Activated CD8-positive, alpha-beta T cell treated with anti-CD3 and anti-CD28 coated beads, Interleukin-2, amount 10 ng/mL, durations not matched to agents 7 days and 5 days (primary cell): ENCODE measurements around the gene HPCAL1. TPM values are rescaled to one million over a fixed set of nuclear protein-coding genes. Genes with fewer than 3 reads are reported as not detected.

ENCODE experiments used
- ATAC-seq: fragments of 150-1000 bp; cut with Tn5 transposase; one replicate; pipeline ENCODE4 v1.10.0; 2021; ENCODE audit warnings: moderate library complexity
- CTCF ChIA-PET: fragments of 350-600 bp; sonication (Branson Sonifier 250); formaldehyde crosslinking; loops from one replicate; lab custom pipeline; 2021; ENCODE audit warnings: antibody characterized with exemption; lab: Charles Lee
- POLR2A ChIA-PET: fragments of 350-600 bp; sonication (Branson Sonifier 250); formaldehyde crosslinking; loops from one replicate; lab custom pipeline; 2021; ENCODE audit warnings: antibody characterized with exemption; lab: Charles Lee
- DNase-seq: peaks from one replicate; pipeline ENCODE4 v3.0.0-alpha.2; 2020
- H3K27ac Mint-ChIP-seq: one replicate; pipeline ENCODE4 v1.8.0; 2021; ENCODE audit warnings: mild to moderate bottlenecking, mixed read lengths
- H3K27me3 Mint-ChIP-seq: one replicate; pipeline ENCODE4 v1.8.0; 2021; ENCODE audit warnings: low read depth, mixed read lengths
- H3K36me3 Mint-ChIP-seq: one replicate; pipeline ENCODE4 v1.8.0; 2021; ENCODE audit warnings: low read depth, mixed read lengths
- H3K4me1 Mint-ChIP-seq: one replicate; pipeline ENCODE4 v1.8.0; 2021; ENCODE audit warnings: low read depth, mixed read lengths
- H3K4me3 Mint-ChIP-seq: one replicate; pipeline ENCODE4 v1.8.0; 2021; ENCODE audit warnings: mild to moderate bottlenecking, mixed read lengths
- H3K9me3 Mint-ChIP-seq: one replicate; pipeline ENCODE4 v1.8.0; 2022; ENCODE audit warnings: mixed read lengths; ENCODE audit not compliant: insufficient read depth
- total RNA-seq, 2 experiments: library from RNA; stranded (reverse); gene quantifications; one replicate each; pipeline ENCODE4 v1.2.3, GENCODE V29; 2021

Gene HPCAL1
- total RNA-seq, 2 experiments from 2014 or later = 55.8 to 56.6 TPM

DNA sequence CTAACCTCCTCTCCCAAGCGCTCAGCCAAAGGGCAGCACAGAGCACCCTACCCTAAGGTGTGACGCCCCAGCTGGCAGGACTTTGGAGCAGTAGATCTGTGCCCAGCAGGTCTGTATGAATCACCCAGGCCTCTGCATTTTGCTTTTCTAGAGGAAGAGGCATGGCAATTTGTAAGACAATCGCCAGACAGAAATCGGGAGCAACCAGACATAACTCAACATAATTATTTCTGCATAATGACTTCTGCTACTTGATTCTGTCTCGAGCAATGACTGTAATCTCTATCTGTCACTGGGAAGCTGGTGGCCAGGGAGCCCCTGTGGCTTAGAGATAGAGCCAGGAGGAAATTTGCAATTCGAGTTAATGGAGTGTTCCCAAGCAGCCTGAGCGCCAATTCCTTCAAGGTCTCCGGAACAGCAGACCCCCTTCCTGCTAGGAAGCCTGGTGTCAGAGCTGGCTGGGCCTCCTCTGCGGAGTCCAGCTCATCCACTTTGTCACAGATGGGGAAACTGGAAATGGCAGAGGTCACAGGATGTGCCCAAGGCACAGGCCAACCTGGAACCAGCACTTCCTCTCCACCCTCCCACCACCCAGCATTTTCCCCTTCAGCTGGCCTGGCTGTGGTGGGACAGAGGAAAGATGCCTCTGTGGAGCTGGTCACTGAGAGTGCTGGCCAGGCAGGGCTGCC lies 90.4 kb downstream of the HPCAL1 start:
- POLR2A ChIA-PET = no interaction called here
- CTCF ChIA-PET = interaction anchor here (1.4 kb wide), 1 partner anchor 16 kb away, joined by 5 read pairs; no protein-coding TSS in a partner anchor
- H3K9me3 Mint-ChIP-seq = no peaks in the 10 kb centered on the region
- peaks cover 6% of the 10 kb centered on the region for H3K4me1 Mint-ChIP-seq
- peaks cover 4% of the 10 kb centered on the region for H3K36me3 Mint-ChIP-seq
- no peaks in the 10 kb centered on the region for H3K27me3 Mint-ChIP-seq
- DNase-seq = no peak
- ATAC-seq = no peak
- no peak overlapping the region for H3K27ac Mint-ChIP-seq
- no peak overlapping the region for H3K4me3 Mint-ChIP-seq

DNA sequence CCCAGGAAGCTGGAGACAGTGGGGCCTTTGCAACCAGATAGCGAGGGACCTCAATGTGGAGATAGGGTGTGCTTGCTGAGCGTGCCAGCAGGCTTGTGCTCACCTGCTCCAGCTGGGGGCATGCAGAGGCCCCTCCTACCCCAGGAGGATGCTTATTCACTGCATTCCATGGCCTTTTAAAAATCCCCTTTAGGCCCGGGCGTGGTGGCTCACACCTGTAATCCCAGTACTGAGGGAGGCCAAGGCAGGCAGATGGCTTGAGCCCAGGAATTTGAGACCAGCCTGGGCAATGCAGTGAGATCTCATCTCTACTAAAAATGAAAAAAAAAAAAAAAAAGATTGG lies 90.9 kb downstream of the HPCAL1 start:
- Mint-ChIP-seq H3K9me3 (no peaks in the 10 kb centered on the region), H3K36me3 (peaks cover 7% of the 10 kb centered on the region), H3K4me1 (peaks cover 6% of the 10 kb centered on the region), H3K4me3 (no peak overlapping the region), H3K27me3 (no peaks in the 10 kb centered on the region), H3K27ac (no peak overlapping the region)
- DNase-seq (no peak), ATAC-seq (no peak)
- ChIA-PET POLR2A (no interaction called here), CTCF (interaction anchor here (1.4 kb wide), 1 partner anchor 15 kb away, joined by 5 read pairs; no protein-coding TSS in a partner anchor)

DNA sequence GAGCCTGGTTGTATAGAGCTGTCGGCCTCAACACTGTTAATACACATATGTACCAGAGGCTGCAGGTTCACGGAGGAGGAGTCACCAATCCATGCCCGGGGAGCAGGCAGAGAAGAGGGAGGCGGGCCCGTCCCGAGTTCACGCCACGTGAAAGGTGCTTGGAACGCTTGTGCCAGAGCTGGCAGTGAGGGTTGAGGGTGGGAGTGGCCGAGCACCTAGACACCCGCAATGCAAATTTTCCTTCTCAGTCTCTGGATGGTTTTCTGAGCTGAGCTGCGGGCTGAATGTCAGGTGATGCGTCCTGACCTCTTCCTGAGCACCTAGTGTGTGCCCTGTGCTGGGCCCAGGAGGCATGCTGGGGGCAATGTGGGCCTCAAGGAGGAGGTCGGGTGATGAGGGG lies 93.2 kb downstream of the HPCAL1 start:
- DNase-seq (no peak), ATAC-seq (no peak)
- no peaks in the 10 kb centered on the region for H3K27me3 Mint-ChIP-seq
- H3K27ac Mint-ChIP-seq = peak overlapping the region; percentile 39
- ChIA-PET CTCF (interaction anchor here (0.6 kb wide), 1 partner anchor 756 kb away, joined by 3 read pairs; no protein-coding TSS in a partner anchor), POLR2A (no interaction called here)
- H3K4me1 Mint-ChIP-seq = peaks cover 18% of the 10 kb centered on the region
- no peak overlapping the region for H3K4me3 Mint-ChIP-seq
- no peaks in the 10 kb centered on the region for H3K9me3 Mint-ChIP-seq
- peaks cover 23% of the 10 kb centered on the region for H3K36me3 Mint-ChIP-seq

DNA sequence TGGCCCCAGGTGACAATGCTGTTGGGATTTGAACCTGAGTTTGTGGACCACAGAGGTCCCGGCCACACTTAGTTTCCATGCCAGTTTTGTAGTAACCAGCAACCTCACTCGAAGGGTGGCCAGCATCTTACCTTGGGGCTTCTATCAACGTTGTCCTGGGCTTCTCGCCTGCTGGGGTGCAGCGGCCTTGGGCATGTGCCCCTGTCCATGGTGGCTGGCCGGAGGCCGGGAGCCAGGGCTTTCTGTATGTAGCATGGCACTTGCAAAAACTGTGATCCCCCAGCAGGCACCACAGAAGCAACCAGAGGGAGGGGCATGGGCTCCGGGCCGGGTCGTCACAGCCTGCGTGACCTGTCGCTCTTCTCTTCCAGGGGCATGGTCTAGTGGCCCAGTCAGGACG lies 93.8 kb downstream of the HPCAL1 start:
- Mint-ChIP-seq H3K36me3 (peaks cover 28% of the 10 kb centered on the region), H3K27ac (no peak overlapping the region), H3K27me3 (no peaks in the 10 kb centered on the region), H3K4me1 (peaks cover 24% of the 10 kb centered on the region), H3K4me3 (no peak overlapping the region), H3K9me3 (no peaks in the 10 kb centered on the region)
- POLR2A ChIA-PET = interaction anchor here (0.7 kb wide), 1 partner anchor 50 kb away, joined by 3 read pairs; no protein-coding TSS in a partner anchor
- CTCF ChIA-PET = interaction anchor here (0.6 to 1.3 kb wide), 2 partner anchors 13 to 756 kb away, joined by 3 read pairs; no protein-coding TSS in a partner anchor
- DNase-seq (no peak), ATAC-seq (no peak)

DNA sequence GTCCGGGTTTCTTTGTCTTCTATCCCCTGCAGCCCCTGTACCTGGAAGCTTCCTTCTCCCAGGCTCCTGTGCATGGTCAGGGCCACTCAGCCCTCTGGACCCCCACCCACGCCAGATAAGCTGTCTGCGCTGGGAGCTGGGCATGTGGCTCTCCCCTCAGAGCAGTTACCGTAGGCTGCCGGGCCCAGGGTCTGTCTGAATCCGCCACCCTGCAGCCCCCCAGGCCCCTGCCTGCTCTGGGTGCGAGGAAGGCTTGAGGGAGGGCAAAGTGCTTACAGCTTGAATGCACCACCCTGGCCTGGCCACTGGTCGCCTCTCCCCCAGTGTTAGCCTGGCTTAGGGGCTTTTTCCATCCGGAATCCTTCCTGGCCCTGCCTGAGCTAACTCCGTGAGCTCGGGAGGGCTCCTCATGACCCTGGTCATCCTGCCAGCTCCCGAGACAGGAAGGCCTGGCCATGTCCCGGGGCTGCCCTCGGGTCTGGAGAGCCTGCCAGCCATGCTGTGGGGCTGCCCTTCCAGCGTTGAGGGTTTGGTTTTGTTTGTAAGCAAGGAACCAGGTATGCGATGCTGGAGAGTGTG lies 94.7 kb downstream of the HPCAL1 start:
- peaks cover 30% of the 10 kb centered on the region for H3K36me3 Mint-ChIP-seq
- no peaks in the 10 kb centered on the region for H3K9me3 Mint-ChIP-seq
- CTCF ChIA-PET = interaction anchor here (1.1 to 1.3 kb wide), 2 partner anchors 11 to 12 kb away, joined by 3 read pairs; no protein-coding TSS in a partner anchor
- no peak overlapping the region for H3K27ac Mint-ChIP-seq
- peaks cover 26% of the 10 kb centered on the region for H3K4me1 Mint-ChIP-seq
- DNase-seq = no peak
- H3K27me3 Mint-ChIP-seq = no peaks in the 10 kb centered on the region
- ATAC-seq = no peak
- no peak overlapping the region for H3K4me3 Mint-ChIP-seq
- POLR2A ChIA-PET = no interaction called here

DNA sequence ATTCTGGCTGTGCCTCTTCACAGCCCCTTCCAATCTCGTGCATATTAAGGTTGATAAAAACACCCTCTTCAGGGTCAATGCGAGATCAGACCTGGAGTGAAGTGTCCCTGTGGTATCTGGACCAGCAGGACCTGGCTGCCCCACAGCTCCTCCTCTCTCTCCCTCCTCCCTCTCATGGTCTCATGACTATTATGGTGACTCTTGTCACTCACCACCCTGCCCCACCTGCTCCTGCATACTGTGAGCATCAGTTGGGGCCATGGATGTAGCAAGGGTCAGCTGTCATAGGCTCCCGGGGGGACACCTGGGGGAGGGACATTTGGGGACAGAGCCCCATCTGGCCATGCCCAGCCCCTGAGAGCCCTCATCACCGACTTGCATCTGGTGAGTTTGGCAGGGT lies 95.2 kb downstream of the HPCAL1 start:
- CTCF ChIA-PET = interaction anchor here (1.1 kb wide), 1 partner anchor 10 kb away, joined by 3 read pairs; no protein-coding TSS in a partner anchor
- Mint-ChIP-seq H3K27ac (no peak overlapping the region), H3K4me1 (peaks cover 25% of the 10 kb centered on the region), H3K27me3 (no peaks in the 10 kb centered on the region), H3K36me3 (peaks cover 30% of the 10 kb centered on the region), H3K9me3 (no peaks in the 10 kb centered on the region), H3K4me3 (no peak overlapping the region)
- ATAC-seq (no peak), DNase-seq (no peak)
- POLR2A ChIA-PET = no interaction called here

DNA sequence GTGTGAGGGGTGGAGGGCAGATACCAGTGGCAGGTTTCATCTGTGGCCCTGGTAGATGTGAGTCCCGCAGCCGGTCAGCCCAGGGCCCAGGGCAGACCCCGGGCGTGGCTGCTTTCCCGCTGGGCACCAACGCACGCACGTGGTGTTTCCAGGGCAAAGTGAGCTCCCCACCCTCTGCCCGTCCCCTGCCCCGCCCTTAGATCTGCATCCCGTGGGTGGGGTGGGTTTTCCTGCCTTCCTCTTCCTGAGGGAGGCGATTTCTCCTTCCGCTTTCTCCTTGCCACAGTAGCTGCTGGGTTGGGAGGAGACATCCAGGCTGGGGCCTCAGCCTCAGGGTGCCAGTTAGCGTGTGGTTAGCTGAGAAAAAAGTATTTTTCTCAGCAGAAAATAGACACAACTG lies 95.8 kb downstream of the HPCAL1 start:
- Mint-ChIP-seq H3K27ac (peak overlapping the region; percentile 83), H3K4me1 (peaks cover 25% of the 10 kb centered on the region), H3K9me3 (no peaks in the 10 kb centered on the region), H3K36me3 (peaks cover 30% of the 10 kb centered on the region), H3K27me3 (no peaks in the 10 kb centered on the region), H3K4me3 (peak overlapping the region; percentile 56)
- DNase-seq (no peak), ATAC-seq (no peak)
- POLR2A ChIA-PET = no interaction called here
- CTCF ChIA-PET = interaction anchor here (0.7 kb wide), 1 partner anchor 14 kb away, joined by 3 read pairs; no protein-coding TSS in a partner anchor

DNA sequence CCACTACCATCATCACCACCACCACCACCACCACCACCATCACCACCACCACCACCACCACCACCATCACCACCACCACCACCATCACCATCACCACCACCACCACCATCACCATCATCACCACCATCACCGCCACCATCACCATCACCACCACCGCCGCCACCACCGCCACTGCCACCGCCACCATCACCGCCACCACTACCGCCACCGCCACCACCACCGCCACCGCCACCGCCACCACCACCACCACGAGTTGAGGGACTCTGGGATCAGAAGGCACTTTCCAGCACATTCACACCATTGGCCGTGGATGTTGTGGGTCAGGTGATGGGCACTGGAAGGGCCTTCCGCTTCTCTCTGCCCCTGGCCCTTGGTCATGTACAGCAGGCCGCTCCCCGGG lies 96.7 kb downstream of the HPCAL1 start:
- Mint-ChIP-seq H3K4me1 (peaks cover 23% of the 10 kb centered on the region), H3K9me3 (no peaks in the 10 kb centered on the region), H3K27me3 (no peaks in the 10 kb centered on the region), H3K4me3 (peak overlapping the region; percentile 24), H3K27ac (peak overlapping the region; percentile 87), H3K36me3 (peaks cover 30% of the 10 kb centered on the region)
- ATAC-seq (no peak), DNase-seq (no peak)
- POLR2A ChIA-PET = no interaction called here
- CTCF ChIA-PET = interaction anchor here (1.6 kb wide), 1 partner anchor 10 kb away, joined by 6 read pairs; no protein-coding TSS in a partner anchor

DNA sequence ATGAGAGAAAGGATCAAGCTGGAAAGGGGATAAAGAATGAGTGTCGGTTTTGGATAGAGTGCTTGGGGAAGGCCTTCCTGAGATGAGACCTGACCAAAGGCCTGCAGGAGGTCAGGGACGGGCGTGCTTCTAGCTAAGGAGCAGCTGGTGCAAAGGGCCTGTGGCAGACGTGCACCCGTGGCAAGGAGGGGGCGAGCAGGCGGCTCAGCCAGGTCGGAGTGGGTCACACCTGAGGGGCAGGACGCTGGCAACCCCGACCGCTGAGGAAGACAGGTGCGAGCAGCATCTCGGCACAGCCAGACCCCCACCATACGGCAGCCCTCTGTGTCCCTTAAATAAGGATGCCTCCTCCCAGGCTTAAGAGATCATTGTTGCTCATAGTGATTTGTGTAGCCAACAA lies 97.3 kb downstream of the HPCAL1 start:
- peak overlapping the region; percentile 24 for H3K4me3 Mint-ChIP-seq
- H3K27me3 Mint-ChIP-seq = no peaks in the 10 kb centered on the region
- DNase-seq = no peak
- H3K36me3 Mint-ChIP-seq = peaks cover 30% of the 10 kb centered on the region
- no peak for ATAC-seq
- H3K4me1 Mint-ChIP-seq = peaks cover 22% of the 10 kb centered on the region
- ChIA-PET CTCF (interaction anchor here (1.6 kb wide), 1 partner anchor 9 kb away, joined by 6 read pairs; no protein-coding TSS in a partner anchor), POLR2A (no interaction called here)
- H3K27ac Mint-ChIP-seq = peak overlapping the region; percentile 87
- no peaks in the 10 kb centered on the region for H3K9me3 Mint-ChIP-seq

DNA sequence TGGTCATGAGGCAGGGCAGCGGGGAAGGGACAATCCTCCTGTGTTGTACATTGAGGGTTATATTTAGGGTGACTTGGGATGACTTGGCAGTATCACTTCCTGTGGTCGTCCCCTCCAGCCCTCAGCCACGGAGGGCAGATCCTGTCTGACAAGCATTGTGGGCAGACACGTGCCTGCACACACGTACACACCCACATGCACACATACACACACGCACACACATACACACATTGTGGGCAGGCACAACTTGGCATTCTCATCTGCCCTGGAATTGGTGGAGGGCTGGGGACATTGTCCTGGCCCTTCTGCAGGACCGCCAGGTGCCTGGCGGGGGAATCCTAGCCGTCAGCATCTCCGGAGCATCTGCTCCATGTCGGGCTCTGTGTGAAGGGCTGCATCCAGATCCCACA lies 97.9 kb downstream of the HPCAL1 start:
- CTCF ChIA-PET = interaction anchor here (1.6 kb wide), 1 partner anchor 9 kb away, joined by 6 read pairs; no protein-coding TSS in a partner anchor
- Mint-ChIP-seq H3K4me3 (no peak overlapping the region), H3K9me3 (no peaks in the 10 kb centered on the region), H3K27me3 (no peaks in the 10 kb centered on the region), H3K36me3 (peaks cover 30% of the 10 kb centered on the region), H3K4me1 (peaks cover 22% of the 10 kb centered on the region), H3K27ac (peak overlapping the region; percentile 87)
- ATAC-seq (no peak), DNase-seq (peak; percentile 58)
- POLR2A ChIA-PET = no interaction called here

DNA sequence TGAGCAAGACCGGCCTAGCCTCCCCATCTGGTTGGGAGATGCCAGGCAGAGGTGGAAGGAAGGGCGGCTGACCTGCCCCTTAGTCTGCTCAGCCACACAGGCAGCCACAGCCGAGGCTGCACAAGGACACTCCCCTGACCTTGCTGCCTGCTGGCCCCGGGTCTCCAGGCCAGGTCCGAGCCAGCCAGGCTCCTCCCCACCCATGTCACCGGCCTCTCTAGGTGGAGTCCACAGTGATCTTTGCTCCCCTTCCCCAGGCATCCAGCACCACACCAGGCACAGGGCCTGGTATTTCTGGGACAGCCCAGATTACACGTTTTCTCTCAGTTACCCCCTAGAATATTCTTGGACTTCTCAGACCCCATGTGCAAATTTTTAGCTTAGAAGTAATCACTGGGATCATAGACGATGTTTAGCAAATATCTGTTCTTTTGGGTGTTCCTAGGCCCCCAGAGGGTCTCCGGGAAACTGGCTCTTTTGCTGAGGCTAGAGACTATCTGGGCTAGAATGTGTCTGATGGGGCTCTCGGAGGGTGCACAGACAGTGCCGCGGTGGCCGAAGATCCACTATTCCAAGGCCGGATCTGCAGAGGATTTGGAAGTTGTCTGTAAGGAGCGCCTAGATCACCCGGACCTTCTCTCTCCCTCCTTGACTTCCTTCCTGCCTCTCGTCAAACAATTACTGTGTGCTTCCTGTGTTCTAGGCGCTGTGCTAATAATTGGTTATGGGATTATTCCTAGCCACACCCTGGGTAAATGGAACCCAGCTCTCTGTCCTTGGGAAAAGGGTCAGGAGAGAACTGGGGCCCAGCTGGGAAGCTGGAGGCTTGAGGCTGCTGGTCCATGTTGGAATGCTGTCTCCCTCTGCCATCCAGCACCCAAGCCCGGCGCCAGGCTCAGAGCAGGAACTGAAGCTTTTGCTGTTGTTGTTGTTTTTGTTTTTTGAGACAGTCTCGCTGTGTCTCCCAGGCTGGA lies 98.6 kb downstream of the HPCAL1 start:
- ChIA-PET POLR2A (no interaction called here), CTCF (no interaction called here)
- DNase-seq (no peak), ATAC-seq (no peak)
- H3K27me3 Mint-ChIP-seq = no peaks in the 10 kb centered on the region
- peaks cover 27% of the 10 kb centered on the region for H3K4me1 Mint-ChIP-seq
- peaks cover 30% of the 10 kb centered on the region for H3K36me3 Mint-ChIP-seq
- no peak overlapping the region for H3K4me3 Mint-ChIP-seq
- no peaks in the 10 kb centered on the region for H3K9me3 Mint-ChIP-seq
- peak overlapping the region; percentile 87 for H3K27ac Mint-ChIP-seq
